HG03378 (cell line): ENCODE measurements around the gene RASGRP4.
"Not testable (repeated sequence)": the region's sequence is repeated elsewhere in the genome, so short reads cannot be mapped to it uniquely, and the experiment has no call there.

Experiments
- ATAC-seq: cut with Tn5 transposase; IDR thresholded peaks from one replicate; pipeline ENCODE4 v1.9.1; 2021; ENCODE audit warnings: mild to moderate bottlenecking, moderate library complexity; ENCODE audit not compliant: unreplicated experiment

Gene RASGRP4

GRCh38 chr19:38417544-38418506 is 8.2 kb downstream of the RASGRP4 start:
- no peak for ATAC-seq

GRCh38 chr19:38417146-38417543 is 8.9 kb downstream of the RASGRP4 start:
- no peak for ATAC-seq

- ATAC-seq, result no peak
Measured at GRCh38 chr19:38413416-38413815, 12.6 kb downstream of the RASGRP4 start.

- no peak for ATAC-seq
Measured at GRCh38 chr19:38412961-38413360, 13.1 kb downstream of the RASGRP4 start.

- no peak for ATAC-seq
Measured at GRCh38 chr19:38412491-38412890, 13.5 kb downstream of the RASGRP4 start.

GRCh38 chr19:38411898-38412297 is 14.1 kb downstream of the RASGRP4 start:
- ATAC-seq, result not testable (repeated sequence)

GRCh38 chr19:38411041-38411712 is 14.8 kb downstream of the RASGRP4 start:
- no peak for ATAC-seq

GRCh38 chr19:38410407-38410806 is 15.6 kb downstream of the RASGRP4 start:
- ATAC-seq, result not testable (repeated sequence)

GRCh38 chr19:38409631-38410133 is 16.3 kb downstream of the RASGRP4 start:
- ATAC-seq, result no peak

- ATAC-seq, result no peak
Measured at GRCh38 chr19:38405276-38405675, 20.7 kb downstream of the RASGRP4 start.

GRCh38 chr19:38404858-38405257 is 21.2 kb downstream of the RASGRP4 start:
- ATAC-seq, result no peak

- ATAC-seq, result peak; percentile 89
Measured at GRCh38 chr19:38402967-38403674, 22.9 kb downstream of the RASGRP4 start, which contains the start of gene FAM98C. Gene FAM98C, plus strand, starts transcription at chr19:38403093. Its CDS starts 61 bp downstream, at chr19:38403154.

GRCh38 chr19:38402623-38402966 is 23.4 kb downstream of the RASGRP4 start:
- peak; percentile 3 for ATAC-seq

GRCh38 chr19:38401148-38401547 is 24.9 kb downstream of the RASGRP4 start:
- ATAC-seq, result no peak

- ATAC-seq, result no peak
Measured at GRCh38 chr19:38400361-38400760, 25.7 kb downstream of the RASGRP4 start.

- ATAC-seq, result no peak
Measured at GRCh38 chr19:38399537-38399936, 26.5 kb downstream of the RASGRP4 start.

GRCh38 chr19:38399081-38399480 is 26.9 kb downstream of the RASGRP4 start:
- no peak for ATAC-seq

- ATAC-seq, result no peak
Measured at GRCh38 chr19:38395381-38396114, 30.5 kb downstream of the RASGRP4 start.

GRCh38 chr19:38394488-38394887 is 31.5 kb downstream of the RASGRP4 start:
- no peak for ATAC-seq

- no peak for ATAC-seq
Measured at GRCh38 chr19:38392707-38393308, 33.2 kb downstream of the RASGRP4 start.
